Cardiac fibroblast (primary cell): ENCODE data around the gene PLA2G2F.

Source experiments
- DNase-seq, 2 donors: peaks; one replicate each; pipeline versions ENCODE4 v3.0.0 to v3.0.0-alpha.2; 2010; ENCODE audit warnings: low read depth in 2 of 2
- H3K4me3 ChIP-seq, 2 donors: replicated peaks in 1 of 2; 1 replicate in 1 of 2; 2 replicates in 1 of 2; pipeline ENCODE4 v1.5.1; 2011; ENCODE audit warnings: low read depth in 2 of 2, low read length in 2 of 2, mild to moderate bottlenecking in 2 of 2, moderate library complexity in 1 of 2
- CTCF ChIP-seq: IDR thresholded peaks from one replicate; pipeline ENCODE4 v1.5.1; 2011; ENCODE audit warnings: low read depth, mild to moderate bottlenecking, low read length, inconsistent platforms

PLA2G2F gene

DNA sequence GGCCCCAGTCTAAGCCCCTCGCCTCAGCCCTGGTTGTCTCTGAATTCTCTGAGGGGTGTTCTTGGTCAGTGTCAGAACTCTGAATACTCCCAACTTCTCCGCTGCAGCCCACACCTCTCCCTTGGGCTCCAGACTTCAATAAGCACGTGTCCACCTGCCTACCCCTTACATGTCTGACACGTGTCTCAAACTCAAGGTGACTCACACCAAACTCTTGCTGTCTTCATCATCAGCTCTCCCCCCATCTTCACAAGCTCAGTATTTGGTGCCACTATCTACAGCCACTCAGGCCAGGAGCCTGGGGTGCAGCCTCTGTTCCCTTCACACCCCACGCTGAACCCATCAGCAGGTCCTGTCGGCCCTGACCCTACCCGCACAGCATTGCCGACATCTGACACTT is 28.0 kb downstream of the PLA2G2F start:
- DNase-seq = no peak
- no peak for TF ChIP-seq CTCF
- H3K4me3 ChIP-seq = no peak overlapping the region

GRCh38 chr1:20168564-20169491 is 29.7 kb downstream of the PLA2G2F start:
- no peak for DNase-seq

GRCh38 chr1:20169932-20170331 is 30.8 kb downstream of the PLA2G2F start:
- DNase-seq = no peak
- no peak overlapping the region for H3K4me3 ChIP-seq
- TF ChIP-seq CTCF = no peak

More at GRCh38 chr1:20168564-20169491, 29.7 kb downstream of the PLA2G2F start:
- no peak overlapping the region for H3K4me3 ChIP-seq
- no peak for TF ChIP-seq CTCF

DNA sequence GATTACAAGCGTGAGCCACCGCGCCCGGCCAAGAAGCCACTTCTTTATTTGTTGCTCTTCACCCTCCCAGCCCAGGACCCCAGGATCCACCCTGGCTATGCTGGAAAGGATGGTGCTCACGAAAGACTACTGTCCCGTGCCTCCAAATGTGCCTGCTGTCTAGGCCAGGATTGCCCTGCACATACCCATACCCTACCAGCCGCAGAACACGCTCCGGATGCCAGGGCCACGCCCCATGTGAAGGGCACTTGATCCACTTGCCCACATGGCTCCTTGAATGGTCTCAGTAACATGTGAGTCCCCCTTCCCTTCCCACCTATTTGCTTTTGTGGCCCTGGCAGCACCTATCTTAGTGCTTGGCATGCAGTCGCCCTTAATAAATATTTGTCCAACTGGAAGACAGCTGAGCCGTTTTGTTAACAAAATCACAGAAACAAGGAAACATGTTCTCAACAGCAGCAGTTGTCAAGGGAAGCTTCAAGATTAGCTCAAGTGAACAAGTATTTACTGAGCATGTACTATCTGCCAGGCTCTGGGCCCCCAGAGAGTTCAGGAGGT is 33.0 kb downstream of the PLA2G2F start:
- TF ChIP-seq CTCF = no peak
- no peak for DNase-seq
- H3K4me3 ChIP-seq = no peak overlapping the region

DNA sequence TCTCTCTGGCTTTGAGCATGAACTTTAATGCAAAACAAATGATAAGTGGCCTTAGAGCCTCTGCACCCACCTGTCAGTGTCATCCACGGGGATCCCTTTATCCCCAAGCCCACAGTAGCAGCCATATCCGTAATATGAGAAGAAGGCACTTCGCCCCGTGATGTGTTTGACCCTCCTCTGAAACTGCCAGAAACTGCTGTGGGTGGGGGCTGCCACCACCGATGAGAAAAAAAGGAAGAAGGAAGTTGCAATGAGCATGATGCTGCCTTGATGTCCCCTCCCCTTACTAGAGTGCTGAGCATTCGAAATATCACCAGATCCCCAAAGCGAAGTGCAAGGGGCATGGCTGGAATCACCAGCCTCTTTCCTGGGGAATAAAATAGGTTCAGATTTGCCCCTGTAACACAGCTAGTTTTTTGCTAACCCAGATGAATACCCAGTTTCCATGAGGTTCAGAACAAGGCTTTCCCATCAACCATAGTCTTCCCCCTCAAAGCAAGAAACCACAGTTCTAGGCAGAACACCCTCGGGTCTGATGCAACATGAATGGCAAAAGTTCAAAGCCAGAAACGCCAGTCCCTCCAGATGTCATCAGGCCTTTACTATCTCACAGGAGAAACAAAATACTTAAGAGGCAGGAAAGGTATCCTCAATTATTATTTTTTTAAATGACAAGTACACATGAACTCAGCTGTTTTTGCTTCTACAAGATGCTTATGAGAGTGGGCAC is 36.0 kb downstream of the PLA2G2F start:
- H3K4me3 ChIP-seq = no peak overlapping the region
- no peak for TF ChIP-seq CTCF
- no peak for DNase-seq

- no peak for DNase-seq
Measured at GRCh38 chr1:20178634-20179370, 39.7 kb downstream of the PLA2G2F start.

More at GRCh38 chr1:20178634-20179370, 39.7 kb downstream of the PLA2G2F start:
- TF ChIP-seq CTCF = no peak
- no peak overlapping the region for H3K4me3 ChIP-seq
